ENCODE results near the gene SLC4A2.

Gene SLC4A2

GRCh38 chr7:151076863-151077704 is 17.7 kb downstream of the SLC4A2 start:
- DNase-seq (ENCODE audit: extremely low read depth, low read depth): no peak
- peak; percentile 28 for TF ChIP-seq CTCF (IDR thresholded peaks at IDR 0.05; ENCODE audit: low read depth, low read length)

GRCh38 chr7:151077705-151078232 is 18.4 kb downstream of the SLC4A2 start:
- DNase-seq (ENCODE audit: extremely low read depth, low read depth): no peak
- no peak for TF ChIP-seq CTCF (IDR thresholded peaks at IDR 0.05; ENCODE audit: low read depth, low read length)

- no peak for TF ChIP-seq CTCF (IDR thresholded peaks at IDR 0.05; ENCODE audit: low read depth, low read length)
- no peak for DNase-seq (ENCODE audit: extremely low read depth, low read depth)
Measured at GRCh38 chr7:151078233-151079040, 19.0 kb downstream of the SLC4A2 start.

- no peak for DNase-seq (ENCODE audit: extremely low read depth, low read depth)
- TF ChIP-seq CTCF (IDR thresholded peaks at IDR 0.05; ENCODE audit: low read depth, low read length): no peak
Measured at GRCh38 chr7:151079199-151079910, 20.0 kb downstream of the SLC4A2 start.

GRCh38 chr7:151080067-151080521 is 20.7 kb downstream of the SLC4A2 start:
- TF ChIP-seq CTCF (IDR thresholded peaks at IDR 0.05; ENCODE audit: low read depth, low read length): no peak
- DNase-seq (ENCODE audit: extremely low read depth, low read depth): no peak

- no peak for TF ChIP-seq CTCF (IDR thresholded peaks at IDR 0.05; ENCODE audit: low read depth, low read length)
- DNase-seq (ENCODE audit: extremely low read depth, low read depth): peak; percentile 70
Measured at GRCh38 chr7:151080522-151081169, 21.3 kb downstream of the SLC4A2 start, which contains the start of gene FASTK. FASTK (minus strand) TSS chr7:151080809; CDS start chr7:151080766, 43 bp downstream.
